Heart right ventricle (tissue), 16 donors: Measurements from ENCODE around the gene WNT7A. TPM values are rescaled to one million over a fixed set of nuclear protein-coding genes. Genes with fewer than 3 reads are reported as not detected.

Experiments used
- ATAC-seq, 8 donors: fragments of 200-7000 bp; cut with Tn5 transposase; one replicate each; pipeline ENCODE4 v1.9.1; 2020; ENCODE audit warnings: mild to moderate bottlenecking in 8 of 8, moderate library complexity in 8 of 8, moderate number of reproducible peaks in 1 of 8
- DNase-seq, 2 donors: peaks; one replicate each; pipeline ENCODE4 v3.0.0-alpha.2; 2020
- H3K27ac ChIP-seq, 10 donors: fragments of 200-600 bp; sonication (generic) in 2 of 10; one replicate each; pipeline versions ENCODE4 v1.5.0 to v1.8.0; 2020 to 2022; ENCODE audit warnings: mild to moderate bottlenecking in 3 of 10
- H3K27me3 ChIP-seq, 7 donors: fragments of 200-600 bp; one replicate each; pipeline ENCODE4 v1.8.0; 2021 to 2022; ENCODE audit warnings: mild to moderate bottlenecking in 2 of 7
- H3K36me3 ChIP-seq, 9 donors: fragments of 200-600 bp; sonication (generic) in 1 of 9; one replicate each; pipeline versions ENCODE4 v1.5.0 to v1.8.0; 2020 to 2022; ENCODE audit warnings: mild to moderate bottlenecking in 2 of 9
- H3K4me1 ChIP-seq, 9 donors: fragments of 200-600 bp; sonication (generic) in 1 of 9; one replicate each; pipeline versions ENCODE4 v1.5.0 to v1.8.0; 2020 to 2022; ENCODE audit warnings: mild to moderate bottlenecking in 4 of 9
- H3K4me3 ChIP-seq, 10 donors: fragments of 200-600 bp; sonication (generic) in 2 of 10; one replicate each; pipeline versions ENCODE4 v1.5.0 to v1.8.0; 2020 to 2022; ENCODE audit warnings: mild to moderate bottlenecking in 7 of 10, moderate library complexity in 2 of 10
- H3K9me3 ChIP-seq, 11 donors: fragments of 200-600 bp in 10 of 11; sonication (generic) in 2 of 11; one replicate each; pipeline versions ENCODE4 v1.5.0 to v1.8.0; 2013 to 2022; ENCODE audit warnings: mild to moderate bottlenecking in 2 of 11, control low read depth in 1 of 11, moderate library complexity in 1 of 11
- WGBS, 2 donors: extraction: QIAGEN DNeasy Blood & Tissue Kit; methylation state at CpG; one replicate each; pipeline ENCODE4 v1.1.7; 2013; ENCODE audit warnings: inconsistent platforms in 1 of 2; 5-methylcytosine and 5-hydroxymethylcytosine counted together
- intact Hi-C, 10 donors: fragments of 100-400 bp; cut with DNase I; formaldehyde crosslinking; loops; one replicate each; pipeline versions ENCODE4 v1.11.1 to v1.14.2; 2022
- polyA plus RNA-seq, 2 donors: library from polyadenylated mRNA; stranded (reverse); fragments of 200-250 nt; gene quantifications; one replicate each; pipeline ENCODE4 v1.2.3, GENCODE V29; 2013
- total RNA-seq, 10 donors: library from RNA; stranded (reverse); fragmentation: NEBNext Ultra II Directional in 3 of 10; extraction: Animal tissue kit (Norgen Biotek cat#: 25700) in 3 of 10; gene quantifications; one replicate each; pipeline versions ENCODE4 v1.2.1 to v1.2.4, GENCODE V29; 2021 to 2023
- TF ChIP-seq, protein P1 (sequence below), 9 donors: fragments of 200-600 bp; sonication (generic) in 2 of 9; IDR thresholded peaks; one replicate each; pipeline versions ENCODE4 v1.5.0 to v1.8.0; 2021 to 2022; ENCODE audit warnings: antibody characterized with exemption in 9 of 9, mild to moderate bottlenecking in 5 of 9, moderate library complexity in 1 of 9
- donor health status: Arrhythmogenic right ventricular cardiomyopathy.
- donor health status: ischemic (EF 13 %, LVEDD 7.1; RV severe dilation, severe dysfunction).
- donor health status: healthy with polysubstance abuse.
- donor health status: DM: no; HTN: yes; CAD: no.
- donor health status: DM: no; HTN: no; CAD: no.
- donor health status: ischemic (EF 25% LVEDD 6.9; RV normal size, moderate dysfunction).
- donor health status: ischemic (EF 25% LVEDD 5.7; RV mildly dilated, moderate dysfunction).
- donor health status: healthy.
- donor health status: DM: yes; HTN: yes; CAD: no.
- donor health status: Ischemic cardiomyopathy.
- donor health status: ischemic (EF 35%, LVEDD 5.7; RV mildly dilated, moderate dysfunction).
- donor health status: nonischemic (EF 11% LVEDD 7.7; RV severe dilation, severe dysfunction).
- donor health status: DM: yes; HTN: yes; CAD: no.
- donor health status: PGD.
- donor health status: ischemic (EF 29% LVEDD 5.4; RV normal size, mild dysfunction).
- donor health status: nonischemic (EF 23%, LVEDD 6.1; RV moderate dilation, normal function).

The WNT7A gene
- total and polyA plus RNA-seq, 12 donors, result not detected

DNA sequence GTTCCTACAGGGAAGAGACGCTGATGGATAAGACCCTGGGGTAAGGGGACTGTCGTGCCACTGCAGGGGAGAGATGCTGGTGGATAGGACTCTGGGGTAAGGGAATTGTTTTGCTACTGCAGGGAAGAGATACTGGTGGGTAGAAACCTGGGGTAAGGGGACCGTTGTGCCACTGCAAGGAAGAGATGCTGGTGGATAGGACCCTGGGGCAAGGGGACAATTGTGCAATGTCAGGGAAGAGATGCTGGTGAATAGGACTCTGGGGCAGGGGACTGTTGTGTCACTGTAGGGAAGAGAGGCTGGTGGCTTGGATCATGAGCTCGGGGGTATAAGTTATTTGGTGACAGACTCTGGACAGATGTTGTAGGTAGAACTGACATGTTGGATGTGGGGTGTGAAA lies 37.6 kb downstream of the WNT7A start:
- Histone ChIP-seq H3K27ac (no peak overlapping the region), H3K36me3 (no peaks in the 10 kb centered on the region), H3K4me3 (no peak overlapping the region), H3K4me1 (no peaks in the 10 kb centered on the region), H3K27me3 (peaks cover 0 to 71% (median 38%) of the 10 kb centered on the region in 7 donors), H3K9me3 (no peaks in the 10 kb centered on the region)
- DNase-seq (no peak), ATAC-seq (no peak)
- intact Hi-C loops, result no loop called here
- WGBS, 2 donors, result 74 to 79% methylated on average over 4 of the region's 4 CpGs
- TF ChIP-seq, protein P1, sequence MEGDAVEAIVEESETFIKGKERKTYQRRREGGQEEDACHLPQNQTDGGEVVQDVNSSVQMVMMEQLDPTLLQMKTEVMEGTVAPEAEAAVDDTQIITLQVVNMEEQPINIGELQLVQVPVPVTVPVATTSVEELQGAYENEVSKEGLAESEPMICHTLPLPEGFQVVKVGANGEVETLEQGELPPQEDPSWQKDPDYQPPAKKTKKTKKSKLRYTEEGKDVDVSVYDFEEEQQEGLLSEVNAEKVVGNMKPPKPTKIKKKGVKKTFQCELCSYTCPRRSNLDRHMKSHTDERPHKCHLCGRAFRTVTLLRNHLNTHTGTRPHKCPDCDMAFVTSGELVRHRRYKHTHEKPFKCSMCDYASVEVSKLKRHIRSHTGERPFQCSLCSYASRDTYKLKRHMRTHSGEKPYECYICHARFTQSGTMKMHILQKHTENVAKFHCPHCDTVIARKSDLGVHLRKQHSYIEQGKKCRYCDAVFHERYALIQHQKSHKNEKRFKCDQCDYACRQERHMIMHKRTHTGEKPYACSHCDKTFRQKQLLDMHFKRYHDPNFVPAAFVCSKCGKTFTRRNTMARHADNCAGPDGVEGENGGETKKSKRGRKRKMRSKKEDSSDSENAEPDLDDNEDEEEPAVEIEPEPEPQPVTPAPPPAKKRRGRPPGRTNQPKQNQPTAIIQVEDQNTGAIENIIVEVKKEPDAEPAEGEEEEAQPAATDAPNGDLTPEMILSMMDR (IDR thresholded peaks at IDR 0.05), result no peak

DNA sequence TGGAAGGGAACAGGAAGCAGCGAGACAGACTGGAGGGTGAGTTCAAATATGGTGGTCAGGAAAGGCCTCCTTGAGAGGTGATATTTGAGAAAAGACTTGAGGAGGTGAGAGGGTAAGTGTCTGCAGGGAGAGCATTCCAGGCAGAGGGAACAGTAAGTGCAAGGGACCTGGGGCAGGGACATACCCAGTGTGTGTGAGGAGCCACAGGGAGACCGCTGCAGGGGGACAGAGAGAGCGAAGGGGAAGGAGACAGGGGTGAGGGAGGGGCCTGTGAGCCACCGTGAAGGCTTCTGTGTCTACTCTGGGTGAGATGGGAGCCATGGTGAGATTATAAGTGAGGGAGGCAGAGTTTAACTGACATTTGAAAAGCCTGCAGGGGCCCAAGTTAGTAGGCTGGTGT lies 38.0 kb downstream of the WNT7A start:
- DNase-seq (no peak), ATAC-seq (no peak)
- TF ChIP-seq, protein P1 (IDR thresholded peaks at IDR 0.05), result no peak
- Histone ChIP-seq H3K4me3 (no peak overlapping the region), H3K27ac (no peak overlapping the region), H3K27me3 (peaks cover 0 to 70% (median 35%) of the 10 kb centered on the region in 7 donors), H3K4me1 (no peaks in the 10 kb centered on the region), H3K36me3 (no peaks in the 10 kb centered on the region), H3K9me3 (no peaks in the 10 kb centered on the region)
- 63 to 65% methylated on average over 4 of the region's 4 CpGs for WGBS, 2 donors
- intact Hi-C loops, result no loop called here

DNA sequence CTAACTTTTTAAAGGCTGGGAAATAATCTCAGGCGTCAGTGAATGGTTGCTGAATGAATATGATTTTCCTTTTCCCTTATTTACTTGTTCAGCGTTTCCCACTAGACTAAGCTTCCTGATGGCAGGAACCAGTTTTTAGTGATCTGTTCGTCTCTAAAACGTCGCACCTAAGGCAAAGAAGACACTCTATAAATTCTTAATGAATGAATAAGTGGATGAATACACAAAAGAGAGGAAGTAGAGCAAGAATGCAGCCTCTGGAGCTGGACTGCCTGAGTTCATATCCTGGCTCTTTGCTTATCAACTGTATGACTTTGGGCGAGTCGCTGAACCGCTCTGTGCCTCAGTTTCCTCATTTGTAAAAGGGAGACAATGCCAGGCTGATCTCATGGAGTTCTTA lies 38.7 kb downstream of the WNT7A start:
- H3K27me3 ChIP-seq, result peaks cover 0 to 70% (median 28%) of the 10 kb centered on the region in 7 donors
- H3K9me3 ChIP-seq, result no peaks in the 10 kb centered on the region
- DNase-seq (no peak), ATAC-seq (no peak)
- no peak overlapping the region for H3K4me3 ChIP-seq
- intact Hi-C loops, result no loop called here
- no peaks in the 10 kb centered on the region for H3K36me3 ChIP-seq
- H3K27ac ChIP-seq, result no peak overlapping the region
- H3K4me1 ChIP-seq, result no peaks in the 10 kb centered on the region
- TF ChIP-seq, protein P1 (IDR thresholded peaks at IDR 0.05), result no peak
- 62 to 71% methylated on average over 8 of the region's 8 CpGs for WGBS, 2 donors

DNA sequence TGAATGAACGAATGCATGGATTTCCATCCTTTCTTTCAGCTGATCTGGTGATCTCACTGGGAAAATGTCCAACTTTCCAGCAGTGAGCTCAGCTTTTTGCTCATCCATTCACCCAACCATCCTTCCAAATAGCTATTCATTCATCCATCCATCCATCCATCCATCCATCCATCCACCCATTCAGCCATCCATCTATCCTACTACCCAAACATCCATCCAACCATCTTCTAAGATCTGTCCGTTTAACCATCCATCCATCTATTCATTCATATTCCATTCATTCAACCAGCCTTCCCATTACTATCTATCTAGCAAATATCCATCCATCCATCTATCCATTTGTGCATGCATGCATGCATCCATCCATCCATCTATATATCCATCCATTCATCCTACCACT lies 39.4 kb downstream of the WNT7A start:
- DNase-seq (no peak), ATAC-seq (no peak)
- Histone ChIP-seq H3K9me3 (no peaks in the 10 kb centered on the region), H3K27me3 (peaks cover 0 to 68% (median 23%) of the 10 kb centered on the region in 7 donors), H3K36me3 (no peaks in the 10 kb centered on the region), H3K27ac (no peak overlapping the region), H3K4me3 (no peak overlapping the region), H3K4me1 (no peaks in the 10 kb centered on the region)
- intact Hi-C loops, result no loop called here
- TF ChIP-seq, protein P1 (IDR thresholded peaks at IDR 0.05), result no peak
- WGBS, 2 donors, result 81 to 84% methylated on average over 2 of the region's 2 CpGs
